CD4-positive, alpha-beta T cell treated with Interleukin-4 for 4 hours (primary cell): Measurements from ENCODE around the gene RBKS.
A peak's percentile ranks its signal among the peaks of the same experiment; 100 is the strongest.

Experiments used
- DNase-seq: peaks from one replicate; pipeline ENCODE4 v3.0.0-alpha.2; 2020

Gene RBKS

GRCh38 chr2:27890146-27890923 is at the start of gene RBKS, which contains the start of gene BABAM2:
TSS of gene RBKS (minus strand) at chr2:27890387. CDS start at chr2:27890345, 42 bp downstream.
TSS of gene BABAM2 (plus strand) at chr2:27890729. CDS start at chr2:27894557, 3,828 bp downstream.
- DNase-seq = peak; percentile 88

GRCh38 chr2:27935026-27935425 is 44.8 kb upstream of the RBKS start:
- DNase-seq = no peak

GRCh38 chr2:27932396-27932795 is 42.2 kb upstream of the RBKS start:
- no peak for DNase-seq

GRCh38 chr2:27931361-27931950 is 41.3 kb upstream of the RBKS start:
- no peak for DNase-seq

GRCh38 chr2:27929916-27930486 is 39.8 kb upstream of the RBKS start:
- no peak for DNase-seq

- DNase-seq = no peak
These were observed 35.7 kb upstream of the RBKS start for GRCh38 chr2:27925766-27926472.

- DNase-seq = no peak
These were observed 32.7 kb upstream of the RBKS start for GRCh38 chr2:27922842-27923241.

GRCh38 chr2:27921880-27922547 is 31.8 kb upstream of the RBKS start:
- no peak for DNase-seq

- no peak for DNase-seq
These were observed 31.2 kb upstream of the RBKS start for GRCh38 chr2:27921424-27921823.

- peak; percentile 63 for DNase-seq
These were observed 30.1 kb upstream of the RBKS start for GRCh38 chr2:27920148-27920885.

GRCh38 chr2:27916293-27916995 is 26.3 kb upstream of the RBKS start:
- DNase-seq = no peak

GRCh38 chr2:27915874-27916273 is 25.7 kb upstream of the RBKS start:
- DNase-seq = no peak

GRCh38 chr2:27915191-27915590 is 25.0 kb upstream of the RBKS start:
- no peak for DNase-seq

- no peak for DNase-seq
These were observed 24.6 kb upstream of the RBKS start for GRCh38 chr2:27914805-27915175.

GRCh38 chr2:27914041-27914804 is 24.0 kb upstream of the RBKS start:
- DNase-seq = no peak

- no peak for DNase-seq
These were observed 22.3 kb upstream of the RBKS start for GRCh38 chr2:27912512-27912911.

GRCh38 chr2:27911458-27912210 is 21.4 kb upstream of the RBKS start:
- no peak for DNase-seq

GRCh38 chr2:27909901-27910300 is 19.7 kb upstream of the RBKS start:
- no peak for DNase-seq

GRCh38 chr2:27907547-27907946 is 17.4 kb upstream of the RBKS start:
- DNase-seq = no peak

- DNase-seq = no peak
These were observed 15.9 kb upstream of the RBKS start for GRCh38 chr2:27906074-27906473.
